Measurements from ENCODE around the gene ECHDC1.

ECHDC1 gene

DNA sequence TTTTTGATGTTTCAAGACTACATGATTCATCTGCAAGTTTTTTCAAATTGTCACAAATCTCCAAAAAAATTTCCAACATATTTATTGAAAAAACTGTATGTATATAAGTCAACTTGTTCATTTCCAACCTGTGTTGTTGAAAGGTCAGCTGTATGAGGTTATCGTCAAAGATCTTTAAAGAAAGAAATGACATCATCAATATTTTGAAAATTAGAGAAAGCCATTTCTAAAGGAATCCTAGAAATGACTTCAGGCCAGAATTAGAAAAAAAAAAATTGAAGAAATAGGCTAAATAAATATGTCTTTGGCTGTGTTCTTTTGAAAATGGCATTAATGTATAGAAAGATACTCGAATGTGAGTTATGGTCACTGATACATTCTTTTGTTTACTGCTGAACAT, 69.9 kb downstream of the ECHDC1 start:
- no peak for ATAC-seq
- TF ChIP-seq RARB (CRISPR knock-in tag; IDR thresholded peaks at IDR 0.05) (no peak), ZNF565 (CRISPR knock-in tag; conservative IDR thresholded peaks at IDR 0.05; ENCODE audit: low read depth) (no peak), BACH2 (CRISPR knock-in tag; IDR thresholded peaks at IDR 0.05; ENCODE audit: borderline replicate concordance) (no peak), TCF4 (CRISPR knock-in tag; IDR thresholded peaks at IDR 0.05; ENCODE audit: borderline replicate concordance) (no peak), ZC3H10 (CRISPR knock-in tag; IDR thresholded peaks at IDR 0.05) (no peak), ISL1 (CRISPR knock-in tag; IDR thresholded peaks at IDR 0.05) (no peak), SNAI2 (CRISPR knock-in tag; IDR thresholded peaks at IDR 0.05) (no peak), TSHZ2 (CRISPR knock-in tag; IDR thresholded peaks at IDR 0.05) (no peak), CSDC2 (CRISPR knock-in tag; IDR thresholded peaks at IDR 0.05) (no peak), GLIS3 (CRISPR knock-in tag; IDR thresholded peaks at IDR 0.05) (no peak), ARNTL (CRISPR knock-in tag; IDR thresholded peaks at IDR 0.05; ENCODE audit: borderline replicate concordance, low read depth) (no peak), PPARA (CRISPR knock-in tag; IDR thresholded peaks at IDR 0.05; ENCODE audit: borderline replicate concordance) (no peak), ZFP30 (CRISPR knock-in tag; IDR thresholded peaks at IDR 0.05) (no peak), ESRRG (CRISPR knock-in tag; IDR thresholded peaks at IDR 0.05) (no peak)
- TF ChIP-seq, protein P1, sequence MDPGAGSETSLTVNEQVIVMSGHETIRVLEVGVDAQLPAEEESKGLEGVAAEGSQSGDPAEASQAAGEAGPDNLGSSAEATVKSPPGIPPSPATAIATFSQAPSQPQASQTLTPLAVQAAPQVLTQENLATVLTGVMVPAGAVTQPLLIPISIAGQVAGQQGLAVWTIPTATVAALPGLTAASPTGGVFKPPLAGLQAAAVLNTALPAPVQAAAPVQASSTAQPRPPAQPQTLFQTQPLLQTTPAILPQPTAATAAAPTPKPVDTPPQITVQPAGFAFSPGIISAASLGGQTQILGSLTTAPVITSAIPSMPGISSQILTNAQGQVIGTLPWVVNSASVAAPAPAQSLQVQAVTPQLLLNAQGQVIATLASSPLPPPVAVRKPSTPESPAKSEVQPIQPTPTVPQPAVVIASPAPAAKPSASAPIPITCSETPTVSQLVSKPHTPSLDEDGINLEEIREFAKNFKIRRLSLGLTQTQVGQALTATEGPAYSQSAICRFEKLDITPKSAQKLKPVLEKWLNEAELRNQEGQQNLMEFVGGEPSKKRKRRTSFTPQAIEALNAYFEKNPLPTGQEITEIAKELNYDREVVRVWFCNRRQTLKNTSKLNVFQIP (CRISPR knock-in tag; IDR thresholded peaks at IDR 0.05; ENCODE audit: borderline replicate concordance, low read depth) = no peak

GRCh38 chr6:127272576-127272975, 70.8 kb downstream of the ECHDC1 start:
- ATAC-seq = no peak
- TF ChIP-seq BACH2 (CRISPR knock-in tag; IDR thresholded peaks at IDR 0.05; ENCODE audit: borderline replicate concordance) (no peak), RARB (CRISPR knock-in tag; IDR thresholded peaks at IDR 0.05) (no peak), ZNF8 (CRISPR knock-in tag; IDR thresholded peaks at IDR 0.05) (no peak), OSR1 (CRISPR knock-in tag; IDR thresholded peaks at IDR 0.05) (no peak), ZC3H10 (CRISPR knock-in tag; IDR thresholded peaks at IDR 0.05) (no peak), ZNF70 (CRISPR knock-in tag; IDR thresholded peaks at IDR 0.05) (no peak)
- TF ChIP-seq, protein P1 (CRISPR knock-in tag; IDR thresholded peaks at IDR 0.05; ENCODE audit: borderline replicate concordance, low read depth) = no peak

DNA sequence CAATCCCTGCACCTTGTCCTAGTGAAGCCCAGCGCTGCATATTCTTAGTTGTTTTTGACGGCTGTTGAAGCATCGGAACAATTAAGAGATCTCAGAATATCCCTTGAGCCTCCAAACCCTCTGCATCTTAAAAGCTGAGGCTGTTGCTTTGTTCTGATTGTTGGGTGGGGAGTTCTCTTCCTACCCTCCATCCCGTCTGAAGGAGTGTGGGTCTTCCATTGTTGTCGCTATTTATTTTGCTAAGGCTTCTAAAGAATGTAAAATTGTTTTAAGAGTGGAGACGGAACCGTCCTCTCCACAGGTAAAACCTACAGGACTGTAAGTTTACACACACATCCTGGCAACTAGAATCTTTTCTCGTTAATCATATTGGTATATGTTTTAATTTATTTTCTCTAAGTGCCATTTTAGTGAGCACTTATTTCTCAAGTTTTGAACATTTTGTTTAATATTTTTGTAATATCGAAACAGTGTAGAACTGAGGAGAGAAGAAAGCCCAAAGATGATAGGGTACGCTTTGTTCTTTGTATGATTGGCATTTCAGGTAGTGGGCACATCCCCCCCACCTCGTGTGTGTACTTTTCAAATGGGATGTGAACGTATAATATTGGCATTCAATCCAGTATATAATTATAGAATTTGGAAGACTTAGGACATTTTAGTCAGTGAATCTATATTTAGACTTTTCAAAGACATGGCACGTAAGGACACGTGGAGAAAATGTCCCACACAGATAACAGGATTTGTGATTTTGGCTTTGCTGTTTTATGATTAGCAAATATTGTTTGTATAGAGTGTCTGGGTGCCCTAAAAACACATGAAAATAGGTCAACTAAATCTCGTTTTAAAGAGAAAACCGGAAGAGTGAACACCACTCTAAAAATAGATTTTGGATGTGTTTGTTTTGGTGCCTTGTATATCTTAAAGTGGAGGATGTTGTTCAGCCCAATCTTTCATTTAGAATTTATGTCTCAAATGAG, 75.5 kb downstream of the ECHDC1 start:
- peak; percentile 13 for ATAC-seq
- TF ChIP-seq OSR1 (CRISPR knock-in tag; IDR thresholded peaks at IDR 0.05) (no peak), CSDC2 (CRISPR knock-in tag; IDR thresholded peaks at IDR 0.05) (no peak), ZFP3 (CRISPR knock-in tag; IDR thresholded peaks at IDR 0.05) (no peak), ZFP30 (CRISPR knock-in tag; IDR thresholded peaks at IDR 0.05) (no peak), ZNF565 (CRISPR knock-in tag; conservative IDR thresholded peaks at IDR 0.05; ENCODE audit: low read depth) (no peak), GLIS3 (CRISPR knock-in tag; IDR thresholded peaks at IDR 0.05) (no peak)
- TF ChIP-seq, protein P2, sequence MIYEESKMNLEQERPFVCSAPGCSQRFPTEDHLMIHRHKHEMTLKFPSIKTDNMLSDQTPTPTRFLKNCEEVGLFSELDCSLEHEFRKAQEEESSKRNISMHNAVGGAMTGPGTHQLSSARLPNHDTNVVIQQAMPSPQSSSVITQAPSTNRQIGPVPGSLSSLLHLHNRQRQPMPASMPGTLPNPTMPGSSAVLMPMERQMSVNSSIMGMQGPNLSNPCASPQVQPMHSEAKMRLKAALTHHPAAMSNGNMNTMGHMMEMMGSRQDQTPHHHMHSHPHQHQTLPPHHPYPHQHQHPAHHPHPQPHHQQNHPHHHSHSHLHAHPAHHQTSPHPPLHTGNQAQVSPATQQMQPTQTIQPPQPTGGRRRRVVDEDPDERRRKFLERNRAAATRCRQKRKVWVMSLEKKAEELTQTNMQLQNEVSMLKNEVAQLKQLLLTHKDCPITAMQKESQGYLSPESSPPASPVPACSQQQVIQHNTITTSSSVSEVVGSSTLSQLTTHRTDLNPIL (CRISPR knock-in tag; IDR thresholded peaks at IDR 0.05; ENCODE audit: low read depth) = no peak
- TF ChIP-seq, protein P1 (CRISPR knock-in tag; IDR thresholded peaks at IDR 0.05; ENCODE audit: borderline replicate concordance, low read depth) = no peak

Measured in SK-N-SH treated with all-trans-retinoic acid at 6 μM for 48 hours (cell line).